Activated T-cell treated with anti-CD3 and anti-CD28 coated beads, Interleukin-2, amount 50 U/mL, for 4 hours (primary cell): ENCODE data around the gene PRKAR2B. TPM values are rescaled to one million over a fixed set of nuclear protein-coding genes. Genes with fewer than 3 reads are reported as not detected.

Experiments
- ATAC-seq, 2 donors: fragments of 200-7000 bp; cut with Tn5 transposase; one replicate each; pipeline ENCODE4 v1.10.0; 2021
- DNase-seq: peaks from one replicate; pipeline ENCODE4 v3.0.0-alpha.2; 2020
- H3K27me3 Mint-ChIP-seq: one replicate; pipeline ENCODE4 v1.8.0; 2021; ENCODE audit warnings: low read depth, mixed read lengths
- H3K36me3 Mint-ChIP-seq: one replicate; pipeline ENCODE4 v1.8.0; 2022; ENCODE audit warnings: mixed read lengths; ENCODE audit not compliant: insufficient read depth
- H3K4me1 Mint-ChIP-seq: one replicate; pipeline ENCODE4 v1.8.0; 2021; ENCODE audit warnings: low read depth, mixed read lengths
- H3K4me3 Mint-ChIP-seq: one replicate; pipeline ENCODE4 v1.8.0; 2021; ENCODE audit warnings: mild to moderate bottlenecking, moderate library complexity, mixed read lengths
- H3K9me3 Mint-ChIP-seq: one replicate; pipeline ENCODE4 v1.8.0; 2021; ENCODE audit warnings: mixed read lengths
- total RNA-seq, 3 donors: library from RNA; stranded (reverse); gene quantifications; one replicate each; pipeline ENCODE4 v1.2.1, GENCODE V29; 2021

The PRKAR2B gene
- 1 to 10 TPM in 1 of 3 donors, under 1 TPM in 2; 0.58 to 1.0 (median 0.60) TPM for total RNA-seq

GRCh38 chr7:107044347-107045194 is at the start of gene PRKAR2B:
TSS of gene PRKAR2B (plus strand) at chr7:107044705. CDS start at chr7:107044908, 203 bp downstream.
- H3K4me1 Mint-ChIP-seq = peaks cover 15% of the 10 kb centered on the region
- peak; percentile 91 to 92 for ATAC-seq
- H3K36me3 Mint-ChIP-seq = no peaks in the 10 kb centered on the region
- H3K9me3 Mint-ChIP-seq = no peaks in the 10 kb centered on the region
- peak; percentile 73 for DNase-seq
- H3K27me3 Mint-ChIP-seq = peaks cover 36% of the 10 kb centered on the region
- peak within 1 kb of the TSS; percentile 84 for H3K4me3 Mint-ChIP-seq

GRCh38 chr7:106994833-106995232 is 49.7 kb upstream of the PRKAR2B start:
- H3K4me3 Mint-ChIP-seq = no peak overlapping the region
- no peaks in the 10 kb centered on the region for H3K36me3 Mint-ChIP-seq
- no peaks in the 10 kb centered on the region for H3K9me3 Mint-ChIP-seq
- H3K4me1 Mint-ChIP-seq = no peaks in the 10 kb centered on the region
- ATAC-seq (no peak), DNase-seq (no peak)
- H3K27me3 Mint-ChIP-seq = peaks cover 18% of the 10 kb centered on the region

GRCh38 chr7:106997487-106998271 is 46.8 kb upstream of the PRKAR2B start:
- DNase-seq (no peak), ATAC-seq (no peak)
- Mint-ChIP-seq H3K9me3 (no peaks in the 10 kb centered on the region), H3K4me3 (no peak overlapping the region), H3K4me1 (no peaks in the 10 kb centered on the region), H3K27me3 (peaks cover 18% of the 10 kb centered on the region), H3K36me3 (no peaks in the 10 kb centered on the region)

- H3K9me3 Mint-ChIP-seq = no peaks in the 10 kb centered on the region
- H3K4me1 Mint-ChIP-seq = no peaks in the 10 kb centered on the region
- DNase-seq (no peak), ATAC-seq (no peak)
- H3K36me3 Mint-ChIP-seq = no peaks in the 10 kb centered on the region
- no peak overlapping the region for H3K4me3 Mint-ChIP-seq
- H3K27me3 Mint-ChIP-seq = peaks cover 18% of the 10 kb centered on the region
These were observed 45.5 kb upstream of the PRKAR2B start for GRCh38 chr7:106999023-106999422.

- no peaks in the 10 kb centered on the region for H3K4me1 Mint-ChIP-seq
- peaks cover 6% of the 10 kb centered on the region for H3K27me3 Mint-ChIP-seq
- no peak overlapping the region for H3K4me3 Mint-ChIP-seq
- ATAC-seq (no peak), DNase-seq (no peak)
- no peaks in the 10 kb centered on the region for H3K36me3 Mint-ChIP-seq
- H3K9me3 Mint-ChIP-seq = no peaks in the 10 kb centered on the region
These were observed 43.0 kb upstream of the PRKAR2B start for GRCh38 chr7:107001490-107001889.

GRCh38 chr7:107002126-107002525 is 42.4 kb upstream of the PRKAR2B start:
- H3K9me3 Mint-ChIP-seq = no peaks in the 10 kb centered on the region
- peaks cover 6% of the 10 kb centered on the region for H3K27me3 Mint-ChIP-seq
- no peaks in the 10 kb centered on the region for H3K4me1 Mint-ChIP-seq
- no peak for DNase-seq
- no peak for ATAC-seq
- no peaks in the 10 kb centered on the region for H3K36me3 Mint-ChIP-seq
- no peak overlapping the region for H3K4me3 Mint-ChIP-seq

- DNase-seq (no peak), ATAC-seq (no peak)
- Mint-ChIP-seq H3K9me3 (no peaks in the 10 kb centered on the region), H3K4me3 (no peak overlapping the region), H3K27me3 (peaks cover 4% of the 10 kb centered on the region), H3K4me1 (no peaks in the 10 kb centered on the region), H3K36me3 (no peaks in the 10 kb centered on the region)
These were observed 41.9 kb upstream of the PRKAR2B start for GRCh38 chr7:107002529-107002998.

GRCh38 chr7:107007007-107007891 is 37.3 kb upstream of the PRKAR2B start:
- DNase-seq (no peak), ATAC-seq (no peak)
- H3K36me3 Mint-ChIP-seq = no peaks in the 10 kb centered on the region
- H3K4me1 Mint-ChIP-seq = no peaks in the 10 kb centered on the region
- no peak overlapping the region for H3K4me3 Mint-ChIP-seq
- H3K9me3 Mint-ChIP-seq = no peaks in the 10 kb centered on the region
- H3K27me3 Mint-ChIP-seq = peaks cover 3% of the 10 kb centered on the region

- DNase-seq (no peak), ATAC-seq (no peak)
- Mint-ChIP-seq H3K4me3 (no peak overlapping the region), H3K4me1 (no peaks in the 10 kb centered on the region), H3K36me3 (no peaks in the 10 kb centered on the region), H3K9me3 (no peaks in the 10 kb centered on the region), H3K27me3 (peaks cover 3% of the 10 kb centered on the region)
These were observed 36.6 kb upstream of the PRKAR2B start for GRCh38 chr7:107007892-107008287.

- no peaks in the 10 kb centered on the region for H3K9me3 Mint-ChIP-seq
These were observed 34.7 kb upstream of the PRKAR2B start for GRCh38 chr7:107009846-107010203.

GRCh38 chr7:107012691-107013090 is 31.8 kb upstream of the PRKAR2B start:
- Mint-ChIP-seq H3K4me1 (no peaks in the 10 kb centered on the region), H3K9me3 (no peaks in the 10 kb centered on the region), H3K36me3 (no peaks in the 10 kb centered on the region), H3K4me3 (no peak overlapping the region), H3K27me3 (peaks cover 8% of the 10 kb centered on the region)
- DNase-seq (no peak), ATAC-seq (no peak)

More at GRCh38 chr7:107009846-107010203, 34.7 kb upstream of the PRKAR2B start:
- Mint-ChIP-seq H3K4me3 (no peak overlapping the region), H3K36me3 (no peaks in the 10 kb centered on the region), H3K27me3 (peaks cover 6% of the 10 kb centered on the region), H3K4me1 (no peaks in the 10 kb centered on the region)
- no peak for DNase-seq
- no peak for ATAC-seq

GRCh38 chr7:107014387-107015023 is 30.0 kb upstream of the PRKAR2B start:
- no peak for ATAC-seq
- no peaks in the 10 kb centered on the region for H3K9me3 Mint-ChIP-seq
- H3K4me3 Mint-ChIP-seq = no peak overlapping the region
- H3K36me3 Mint-ChIP-seq = no peaks in the 10 kb centered on the region
- no peaks in the 10 kb centered on the region for H3K4me1 Mint-ChIP-seq
- peaks cover 8% of the 10 kb centered on the region for H3K27me3 Mint-ChIP-seq
- DNase-seq = no peak

GRCh38 chr7:107016312-107016711 is 28.2 kb upstream of the PRKAR2B start:
- no peaks in the 10 kb centered on the region for H3K9me3 Mint-ChIP-seq
- no peaks in the 10 kb centered on the region for H3K4me1 Mint-ChIP-seq
- H3K4me3 Mint-ChIP-seq = no peak overlapping the region
- peaks cover 7% of the 10 kb centered on the region for H3K27me3 Mint-ChIP-seq
- H3K36me3 Mint-ChIP-seq = no peaks in the 10 kb centered on the region
- DNase-seq (no peak), ATAC-seq (no peak)
